Measurements from ENCODE around the gene ZFP36.

DNA sequence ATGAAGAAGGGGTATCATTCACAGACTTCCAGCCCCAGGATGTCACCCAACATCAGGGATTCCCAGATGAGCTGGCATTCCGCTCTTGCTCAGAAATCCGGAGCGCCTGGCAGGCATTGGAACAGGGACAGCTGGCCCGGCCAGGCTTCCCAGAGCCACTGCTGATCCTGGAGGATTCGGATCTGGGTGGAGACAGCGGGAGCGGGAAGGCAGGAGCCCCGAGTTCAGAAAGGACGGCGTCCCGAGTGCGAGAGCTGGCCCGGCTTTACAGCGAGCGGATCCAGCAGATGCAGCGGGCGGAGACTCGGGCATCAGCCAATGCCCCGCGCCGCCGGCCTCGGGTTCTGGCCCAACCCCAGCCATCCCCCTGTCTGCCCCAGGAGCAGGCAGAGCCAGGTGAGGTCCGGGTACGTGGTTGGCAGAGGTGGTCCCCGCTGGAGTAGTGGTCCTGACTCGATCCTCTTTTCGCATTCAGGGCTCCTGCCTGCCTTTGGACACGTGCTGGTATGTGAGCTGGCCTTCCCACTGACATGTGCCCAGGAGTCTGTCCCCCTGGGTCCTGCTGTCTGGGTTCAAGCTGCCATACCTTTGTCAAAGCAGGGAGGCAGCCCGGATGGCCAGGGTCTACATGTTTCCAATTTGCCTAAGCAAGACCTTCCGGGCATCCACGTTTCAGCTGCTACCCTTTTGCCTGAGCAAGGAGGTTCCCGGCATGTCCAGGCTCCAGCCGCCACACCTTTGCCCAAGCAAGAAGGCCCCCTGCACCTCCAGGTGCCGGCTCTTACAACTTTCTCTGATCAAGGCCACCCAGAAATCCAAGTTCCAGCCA, 16.8 kb downstream of the ZFP36 start:
- TF ChIP-seq, protein P1, sequence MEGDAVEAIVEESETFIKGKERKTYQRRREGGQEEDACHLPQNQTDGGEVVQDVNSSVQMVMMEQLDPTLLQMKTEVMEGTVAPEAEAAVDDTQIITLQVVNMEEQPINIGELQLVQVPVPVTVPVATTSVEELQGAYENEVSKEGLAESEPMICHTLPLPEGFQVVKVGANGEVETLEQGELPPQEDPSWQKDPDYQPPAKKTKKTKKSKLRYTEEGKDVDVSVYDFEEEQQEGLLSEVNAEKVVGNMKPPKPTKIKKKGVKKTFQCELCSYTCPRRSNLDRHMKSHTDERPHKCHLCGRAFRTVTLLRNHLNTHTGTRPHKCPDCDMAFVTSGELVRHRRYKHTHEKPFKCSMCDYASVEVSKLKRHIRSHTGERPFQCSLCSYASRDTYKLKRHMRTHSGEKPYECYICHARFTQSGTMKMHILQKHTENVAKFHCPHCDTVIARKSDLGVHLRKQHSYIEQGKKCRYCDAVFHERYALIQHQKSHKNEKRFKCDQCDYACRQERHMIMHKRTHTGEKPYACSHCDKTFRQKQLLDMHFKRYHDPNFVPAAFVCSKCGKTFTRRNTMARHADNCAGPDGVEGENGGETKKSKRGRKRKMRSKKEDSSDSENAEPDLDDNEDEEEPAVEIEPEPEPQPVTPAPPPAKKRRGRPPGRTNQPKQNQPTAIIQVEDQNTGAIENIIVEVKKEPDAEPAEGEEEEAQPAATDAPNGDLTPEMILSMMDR (IDR thresholded peaks at IDR 0.05): no peak
- TF ChIP-seq POLR2A (IDR thresholded peaks at IDR 0.05) (no peak), EP300 (IDR thresholded peaks at IDR 0.05) (no peak)
